HepG2 (cell line): Measurements from ENCODE around the gene C3orf22. TPM values are rescaled to one million over a fixed set of nuclear protein-coding genes. Genes with fewer than 3 reads are reported as not detected.

Source experiments
- STAT5B ChIP-seq: sonication (generic); formaldehyde crosslinking; IDR thresholded peaks from 2 replicates; pipeline ENCODE4 v1.4.0; 2020; ENCODE audit warnings: missing genetic modification reagents
- ZNF318 ChIP-seq: sonication (generic); formaldehyde crosslinking; IDR thresholded peaks from 2 replicates; pipeline ENCODE4 v1.4.0; 2020; ENCODE audit warnings: mild to moderate bottlenecking, missing genetic modification reagents
- polyA plus RNA-seq, 8 experiments: library from polyadenylated mRNA; depleted of rRNA in 3 of 8; stranded (reverse) in 7 of 8; unstranded in 1 of 8; fragments of >200 nt; fragmentation: Illumina TruSeq in 4 of 8; extraction: Trizol in 4 of 8; gene quantifications; 2 replicates each; pipeline versions ENCODE4 v1.2.1 to v1.2.3, GENCODE V29; 2011 to 2016; ENCODE audit warnings: low read depth in 4 of 8, missing spikeins in 1 of 8, mixed read lengths in 1 of 8; ENCODE audit not compliant: insufficient read depth in 1 of 8
- total RNA-seq, 5 experiments: library from RNA; depleted of rRNA; stranded (reverse); fragments of >200 nt; fragmentation: Illumina TruSeq; extraction: Trizol; gene quantifications; 2 replicates each; pipeline ENCODE4 v1.2.3, GENCODE V29; 2016; ENCODE audit warnings: low read depth in 1 of 5

Gene C3orf22
- total and polyA plus RNA-seq, 2 of the 13 experiments (the other 11 are each of a cell fraction or from before 2014, with no cell fraction given): not detected

- no peak for TF ChIP-seq ZNF318 (CRISPR knock-in tag)
- TF ChIP-seq STAT5B (CRISPR knock-in tag): no peak
These were observed 48.3 kb downstream of the C3orf22 start (continued) for GRCh38 chr3:126510308-126510910.
